Osteocyte (in vitro differentiated cells): ENCODE measurements around the gene SMIM20. TPM values are rescaled to one million over a fixed set of nuclear protein-coding genes. Genes with fewer than 3 reads are reported as not detected.

Source experiments
- DNase-seq: peaks from one replicate; pipeline ENCODE4 v3.0.0; 2021; ENCODE audit warnings: mixed read lengths; ENCODE audit not compliant: unreplicated experiment; ENCODE audit errors: extremely low spot score
- H3K27ac Mint-ChIP-seq: one replicate; pipeline ENCODE4 v1.8.0; 2021; ENCODE audit warnings: mild to moderate bottlenecking, mixed read lengths; ENCODE audit not compliant: unreplicated experiment
- H3K27me3 Mint-ChIP-seq: one replicate; pipeline ENCODE4 v1.8.0; 2021; ENCODE audit warnings: mixed read lengths; ENCODE audit not compliant: unreplicated experiment
- H3K36me3 Mint-ChIP-seq: one replicate; pipeline ENCODE4 v1.8.0; 2021; ENCODE audit warnings: mixed read lengths; ENCODE audit not compliant: unreplicated experiment
- H3K4me1 Mint-ChIP-seq: one replicate; pipeline ENCODE4 v1.8.0; 2021; ENCODE audit warnings: mixed read lengths; ENCODE audit not compliant: unreplicated experiment
- H3K4me3 Mint-ChIP-seq: one replicate; pipeline ENCODE4 v1.8.0; 2021; ENCODE audit warnings: mild to moderate bottlenecking, moderate library complexity, mixed read lengths; ENCODE audit not compliant: unreplicated experiment
- H3K9me3 Mint-ChIP-seq: one replicate; pipeline ENCODE4 v1.8.0; 2021; ENCODE audit warnings: mixed read lengths; ENCODE audit not compliant: unreplicated experiment
- total RNA-seq: library from RNA; stranded (reverse); gene quantifications from 2 replicates; pipeline ENCODE4 v1.2.1, GENCODE V29; 2021
- TF ChIP-seq, protein P1 (sequence below): fragments of 200-600 bp; sonication (generic); IDR thresholded peaks from 2 replicates; pipeline ENCODE4 v1.5.0; 2021; ENCODE audit warnings: antibody characterized with exemption, mild to moderate bottlenecking, moderate library complexity

SMIM20 gene
- total RNA-seq, 1 donor from 2014 or later, result 28.4 TPM

DNA sequence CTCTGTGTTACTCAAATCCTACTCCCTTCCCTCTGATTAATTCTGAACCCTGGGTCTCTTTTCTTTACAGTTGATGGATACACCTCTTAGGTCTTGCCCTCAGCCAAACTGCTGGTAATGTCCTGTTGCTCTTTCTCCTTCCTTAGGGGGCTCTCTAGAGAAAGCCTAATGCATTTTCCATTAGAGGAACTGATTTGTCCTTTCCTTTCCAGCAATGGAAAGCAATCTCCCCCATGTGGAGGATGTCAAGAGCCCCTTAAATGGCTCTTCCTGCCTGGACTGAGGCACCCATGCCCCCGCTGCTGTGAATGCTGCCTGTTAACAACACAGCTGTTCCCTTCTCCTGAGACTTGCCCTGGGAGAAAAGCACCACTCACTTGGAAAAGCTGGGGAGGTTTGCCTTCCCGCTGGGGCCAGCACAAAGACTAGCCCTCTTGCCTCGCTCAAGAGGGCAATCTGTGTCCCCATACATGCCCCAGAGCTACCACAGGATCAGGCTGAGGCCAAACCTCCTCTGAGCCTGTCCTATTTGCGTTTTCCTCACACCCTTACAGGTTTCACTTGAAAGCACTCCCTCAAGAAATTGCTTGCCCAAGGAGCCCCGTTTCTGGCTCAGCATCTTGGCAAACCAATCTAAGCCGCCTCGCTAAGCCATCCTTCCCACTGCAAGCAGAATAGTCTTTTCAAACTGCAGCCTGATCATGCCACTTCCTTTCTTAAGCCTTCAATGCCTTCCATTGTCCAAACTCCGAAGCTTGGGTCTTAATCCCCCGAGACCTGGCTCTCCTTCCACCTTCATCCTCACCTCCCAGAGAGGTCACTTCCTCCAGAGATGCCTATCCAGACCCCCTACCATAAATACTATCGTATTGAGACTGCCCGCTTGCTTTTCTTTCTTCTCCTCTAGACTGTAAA, 23.2 kb upstream of the SMIM20 start:
- Mint-ChIP-seq H3K4me1 (peaks cover 1% of the 10 kb centered on the region), H3K4me3 (no peak overlapping the region), H3K9me3 (no peaks in the 10 kb centered on the region), H3K36me3 (no peaks in the 10 kb centered on the region), H3K27me3 (peaks cover 3% of the 10 kb centered on the region), H3K27ac (no peak overlapping the region)
- TF ChIP-seq, protein P1, sequence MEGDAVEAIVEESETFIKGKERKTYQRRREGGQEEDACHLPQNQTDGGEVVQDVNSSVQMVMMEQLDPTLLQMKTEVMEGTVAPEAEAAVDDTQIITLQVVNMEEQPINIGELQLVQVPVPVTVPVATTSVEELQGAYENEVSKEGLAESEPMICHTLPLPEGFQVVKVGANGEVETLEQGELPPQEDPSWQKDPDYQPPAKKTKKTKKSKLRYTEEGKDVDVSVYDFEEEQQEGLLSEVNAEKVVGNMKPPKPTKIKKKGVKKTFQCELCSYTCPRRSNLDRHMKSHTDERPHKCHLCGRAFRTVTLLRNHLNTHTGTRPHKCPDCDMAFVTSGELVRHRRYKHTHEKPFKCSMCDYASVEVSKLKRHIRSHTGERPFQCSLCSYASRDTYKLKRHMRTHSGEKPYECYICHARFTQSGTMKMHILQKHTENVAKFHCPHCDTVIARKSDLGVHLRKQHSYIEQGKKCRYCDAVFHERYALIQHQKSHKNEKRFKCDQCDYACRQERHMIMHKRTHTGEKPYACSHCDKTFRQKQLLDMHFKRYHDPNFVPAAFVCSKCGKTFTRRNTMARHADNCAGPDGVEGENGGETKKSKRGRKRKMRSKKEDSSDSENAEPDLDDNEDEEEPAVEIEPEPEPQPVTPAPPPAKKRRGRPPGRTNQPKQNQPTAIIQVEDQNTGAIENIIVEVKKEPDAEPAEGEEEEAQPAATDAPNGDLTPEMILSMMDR, result no peak
- DNase-seq, result no peak

DNA sequence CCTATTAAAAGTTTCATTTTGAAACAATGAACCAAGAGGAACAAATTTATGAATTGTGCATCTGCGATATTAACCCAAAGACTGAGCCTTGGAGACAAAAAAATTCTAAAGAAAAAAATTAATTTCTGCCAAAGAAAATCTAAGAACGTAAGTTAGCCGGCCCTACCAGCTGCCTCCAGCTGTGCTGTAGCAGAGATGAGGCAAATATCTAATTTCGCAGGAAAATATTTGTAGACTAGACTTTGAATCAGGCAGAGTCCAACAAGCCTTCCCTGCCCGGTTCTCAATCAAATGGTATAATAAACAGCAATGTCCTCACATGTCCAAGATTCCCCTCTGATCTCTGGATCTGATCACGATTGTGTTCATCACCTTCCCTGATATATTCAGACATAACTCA, 21.2 kb upstream of the SMIM20 start:
- no peak overlapping the region for H3K27ac Mint-ChIP-seq

DNA sequence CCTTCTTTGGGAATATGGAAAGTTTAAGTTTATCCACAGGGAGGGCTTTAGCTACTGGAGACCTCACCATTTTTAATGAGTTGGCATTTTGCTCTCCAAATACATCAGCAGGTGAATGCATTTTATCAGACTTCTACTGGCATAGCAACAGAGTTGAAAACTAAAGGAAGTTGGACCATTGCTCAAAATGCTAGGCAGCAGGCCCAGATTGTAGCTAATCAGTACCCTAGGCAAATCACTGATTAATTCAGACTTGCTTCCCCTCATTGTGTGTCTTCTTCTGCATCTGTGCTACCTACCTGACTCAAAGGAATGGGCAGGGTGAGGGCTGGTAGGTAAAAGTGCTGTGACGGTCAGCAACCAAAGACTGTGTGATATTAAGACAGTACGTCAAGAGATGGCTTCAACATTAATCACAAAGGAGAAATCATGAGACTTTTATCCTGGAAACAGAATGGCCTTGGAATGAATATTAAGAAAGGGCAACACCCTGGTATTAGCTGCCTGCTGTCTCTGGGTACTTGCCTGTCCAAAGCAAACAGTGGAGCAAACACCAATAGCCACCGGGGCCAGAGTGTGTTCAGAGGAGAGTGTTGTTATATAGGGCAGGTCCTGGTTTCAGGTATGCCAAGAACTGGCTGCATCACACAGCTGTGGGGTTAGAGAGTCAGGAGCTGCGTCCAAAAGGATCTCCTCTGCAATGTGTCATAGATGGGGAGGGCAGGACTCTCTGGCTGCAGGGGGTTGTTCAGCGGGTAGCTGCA, 17.1 kb upstream of the SMIM20 start:
- H3K9me3 Mint-ChIP-seq, result no peaks in the 10 kb centered on the region
- H3K4me1 Mint-ChIP-seq, result no peaks in the 10 kb centered on the region
- DNase-seq, result no peak
- no peaks in the 10 kb centered on the region for H3K27me3 Mint-ChIP-seq
- H3K27ac Mint-ChIP-seq, result no peak overlapping the region
- no peaks in the 10 kb centered on the region for H3K36me3 Mint-ChIP-seq
- no peak overlapping the region for H3K4me3 Mint-ChIP-seq
- TF ChIP-seq, protein P1, result no peak

More for the DNA sequence above, 21.2 kb upstream of the SMIM20 start:
- H3K9me3 Mint-ChIP-seq, result no peaks in the 10 kb centered on the region
- H3K4me3 Mint-ChIP-seq, result no peak overlapping the region
- no peaks in the 10 kb centered on the region for H3K36me3 Mint-ChIP-seq
- H3K4me1 Mint-ChIP-seq, result peaks cover 1% of the 10 kb centered on the region
- TF ChIP-seq, protein P1, result no peak
- no peaks in the 10 kb centered on the region for H3K27me3 Mint-ChIP-seq
- DNase-seq, result no peak

DNA sequence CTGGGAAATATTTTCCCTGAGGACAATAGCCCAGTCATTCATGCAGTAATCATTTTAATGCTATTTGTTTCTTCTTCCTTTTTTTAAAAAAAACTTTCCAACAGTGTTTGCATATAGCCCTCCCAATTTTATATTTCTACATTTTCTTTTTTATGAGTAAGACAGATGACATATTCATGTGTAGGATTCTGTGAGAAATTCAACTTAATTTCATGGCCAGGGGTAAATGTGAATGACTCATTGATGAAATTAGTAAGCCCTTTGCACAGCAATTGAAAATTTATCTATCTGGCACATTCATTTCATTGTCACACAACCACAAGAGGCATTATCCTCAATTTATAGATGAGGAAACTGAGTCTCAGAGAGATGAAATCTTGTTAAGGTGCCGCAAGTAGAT, 13.7 kb upstream of the SMIM20 start:
- no peak overlapping the region for H3K27ac Mint-ChIP-seq
- no peaks in the 10 kb centered on the region for H3K9me3 Mint-ChIP-seq
- H3K4me3 Mint-ChIP-seq, result no peak overlapping the region
- TF ChIP-seq, protein P1, result no peak
- H3K36me3 Mint-ChIP-seq, result no peaks in the 10 kb centered on the region
- DNase-seq, result no peak
- no peaks in the 10 kb centered on the region for H3K27me3 Mint-ChIP-seq
- H3K4me1 Mint-ChIP-seq, result no peaks in the 10 kb centered on the region

DNA sequence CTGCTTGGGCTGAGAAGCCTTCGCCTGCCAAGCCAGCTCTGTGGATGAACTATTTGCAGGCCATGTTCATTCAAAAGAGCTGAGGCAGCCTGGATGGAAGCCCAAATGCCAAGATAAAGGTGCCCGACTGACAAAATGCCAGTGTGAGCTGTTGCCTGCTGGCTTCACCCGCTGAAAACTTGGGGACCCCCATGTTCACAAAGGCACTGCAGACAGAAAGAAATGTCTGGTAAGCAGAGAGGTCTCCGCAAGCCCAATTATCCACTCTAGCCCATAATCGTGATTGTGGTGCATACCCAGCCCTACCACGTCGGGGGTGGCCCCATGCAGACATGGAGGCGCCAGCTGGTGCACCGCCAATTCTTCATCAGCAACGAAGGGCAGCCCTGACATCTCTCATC, 13.0 kb upstream of the SMIM20 start:
- H3K27ac Mint-ChIP-seq, result no peak overlapping the region
- no peaks in the 10 kb centered on the region for H3K4me1 Mint-ChIP-seq

More for the DNA sequence above, 13.0 kb upstream of the SMIM20 start:
- no peaks in the 10 kb centered on the region for H3K27me3 Mint-ChIP-seq
- H3K36me3 Mint-ChIP-seq, result no peaks in the 10 kb centered on the region
- no peak for DNase-seq
- H3K9me3 Mint-ChIP-seq, result no peaks in the 10 kb centered on the region
- no peak overlapping the region for H3K4me3 Mint-ChIP-seq
- TF ChIP-seq, protein P1, result no peak
